CD4-positive, alpha-beta T cell treated with Interleukin-10 for 1 hour (primary cell): ENCODE data around the gene APOM.

Source experiments
- DNase-seq: peaks from one replicate; pipeline ENCODE4 v3.0.0-alpha.2; 2020

APOM gene

DNA sequence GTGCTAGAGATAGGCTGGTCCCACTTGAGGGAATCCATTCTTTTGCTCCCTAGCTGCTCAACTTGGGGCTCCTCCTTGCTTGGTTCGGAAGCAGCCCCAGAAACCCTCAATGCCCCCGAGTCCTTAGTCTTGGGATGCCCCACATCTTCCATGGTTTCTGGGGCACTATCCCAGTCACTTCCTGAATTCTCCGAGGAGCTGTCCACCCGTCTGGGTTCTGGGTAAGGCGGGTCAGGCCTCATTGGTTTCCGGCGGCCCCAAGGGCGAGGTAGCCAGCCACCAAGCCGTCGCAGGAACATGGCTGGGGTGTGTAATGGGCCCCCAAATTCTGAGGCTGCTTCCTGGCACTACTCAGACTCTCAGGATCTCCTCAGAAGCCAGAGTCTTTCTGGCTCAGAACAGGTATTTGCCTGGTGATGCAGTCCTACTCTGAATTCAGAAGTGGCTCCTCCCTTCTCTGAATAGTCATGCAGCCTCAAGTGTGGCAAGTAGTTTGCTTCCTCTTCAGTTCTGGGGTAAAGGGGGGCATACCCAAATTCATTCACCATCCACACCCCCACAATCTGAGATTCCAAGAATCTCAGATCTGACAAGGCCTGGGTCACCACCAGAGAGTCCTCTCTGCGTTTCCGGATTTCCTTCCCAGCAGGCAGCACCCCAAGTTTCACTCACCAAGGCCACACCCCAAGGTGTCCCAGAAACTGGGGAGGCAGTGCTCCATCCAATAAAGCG, 4.1 kb downstream of the APOM start:
- DNase-seq = peak; percentile 47

DNA sequence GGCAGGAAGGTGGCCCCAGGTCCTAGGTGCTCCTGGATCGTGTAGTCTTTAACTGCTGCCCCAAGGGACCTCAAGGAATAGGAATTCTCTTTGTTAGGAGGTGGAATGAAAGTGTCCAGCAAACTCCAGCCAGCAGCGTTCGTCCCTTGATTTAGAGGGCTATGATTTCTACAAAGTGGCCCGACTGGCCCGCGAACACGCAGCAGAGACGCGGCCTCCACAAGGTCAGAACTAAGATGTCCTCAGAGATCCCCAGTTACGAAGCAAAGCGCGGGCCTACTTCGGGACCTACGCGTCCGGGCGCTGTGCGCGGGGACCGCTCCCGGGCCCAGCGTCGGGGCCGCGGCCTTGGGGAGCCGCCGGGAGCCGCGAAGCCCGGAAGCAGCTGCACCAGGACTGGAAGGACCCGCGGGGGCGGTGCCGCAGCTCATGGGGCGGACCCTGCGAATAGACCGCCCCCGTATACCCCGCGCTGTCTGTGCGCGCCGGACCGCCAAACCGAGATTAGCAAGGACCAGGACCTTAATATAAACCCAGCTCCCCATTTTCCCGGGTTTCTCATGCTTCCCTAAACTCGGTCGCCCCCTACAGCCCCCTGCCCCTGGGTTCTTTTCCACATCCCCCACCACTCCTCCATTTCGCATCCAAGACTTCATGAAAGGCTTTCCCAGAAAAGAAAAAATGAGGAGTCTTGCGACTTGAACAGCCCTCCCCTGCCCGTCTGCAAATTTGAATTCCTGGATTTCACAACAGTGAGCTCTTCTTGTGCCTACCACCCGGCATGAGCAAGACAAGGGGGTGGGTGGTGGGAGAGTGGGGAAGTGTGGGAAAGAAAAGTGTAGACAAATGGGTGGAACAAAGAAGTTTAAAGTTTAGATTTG, 4.9 kb downstream of the APOM start, which contains the start of gene C6orf47:
Gene C6orf47, minus strand, starts transcription at position 398 of the 881 bp plus-strand sequence. CDS start 831 bp downstream, outside the sequence.
- DNase-seq = peak; percentile 79

GRCh38 chr6:31661262-31662123, 5.8 kb downstream of the APOM start:
- no peak for DNase-seq

DNA sequence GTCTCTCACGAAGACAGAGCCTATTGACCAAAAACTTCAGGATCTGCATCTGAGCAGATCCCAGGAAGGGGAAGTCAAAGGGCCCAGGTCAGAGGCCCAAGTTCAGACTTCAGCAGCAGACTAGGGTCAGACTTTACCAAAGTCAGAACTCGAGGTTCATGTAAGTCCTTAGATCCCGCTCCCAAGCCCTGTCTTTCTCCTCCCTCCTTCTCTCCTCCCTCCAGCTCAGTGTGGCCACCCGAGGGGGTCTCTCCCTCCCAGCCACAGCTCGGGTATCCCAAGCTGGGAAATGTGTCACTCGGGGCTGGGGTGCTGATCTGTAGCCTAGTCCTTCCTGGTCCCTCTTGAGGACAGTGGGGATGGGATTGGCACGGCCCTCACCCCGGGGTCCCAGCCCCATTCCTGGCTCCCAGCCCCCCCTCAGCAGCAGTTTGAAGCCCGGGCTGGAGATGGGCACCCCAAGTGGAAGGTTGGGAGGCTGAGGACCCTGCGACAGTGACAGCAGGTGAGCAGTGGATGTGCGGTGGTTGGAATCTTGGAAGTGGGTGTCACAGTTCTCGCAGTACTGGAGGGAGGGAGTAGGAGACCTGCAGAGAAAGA, 6.5 kb downstream of the APOM start:
- DNase-seq = no peak

- no peak for DNase-seq
These were observed 7.6 kb downstream of the APOM start for GRCh38 chr6:31663126-31663960.

DNA sequence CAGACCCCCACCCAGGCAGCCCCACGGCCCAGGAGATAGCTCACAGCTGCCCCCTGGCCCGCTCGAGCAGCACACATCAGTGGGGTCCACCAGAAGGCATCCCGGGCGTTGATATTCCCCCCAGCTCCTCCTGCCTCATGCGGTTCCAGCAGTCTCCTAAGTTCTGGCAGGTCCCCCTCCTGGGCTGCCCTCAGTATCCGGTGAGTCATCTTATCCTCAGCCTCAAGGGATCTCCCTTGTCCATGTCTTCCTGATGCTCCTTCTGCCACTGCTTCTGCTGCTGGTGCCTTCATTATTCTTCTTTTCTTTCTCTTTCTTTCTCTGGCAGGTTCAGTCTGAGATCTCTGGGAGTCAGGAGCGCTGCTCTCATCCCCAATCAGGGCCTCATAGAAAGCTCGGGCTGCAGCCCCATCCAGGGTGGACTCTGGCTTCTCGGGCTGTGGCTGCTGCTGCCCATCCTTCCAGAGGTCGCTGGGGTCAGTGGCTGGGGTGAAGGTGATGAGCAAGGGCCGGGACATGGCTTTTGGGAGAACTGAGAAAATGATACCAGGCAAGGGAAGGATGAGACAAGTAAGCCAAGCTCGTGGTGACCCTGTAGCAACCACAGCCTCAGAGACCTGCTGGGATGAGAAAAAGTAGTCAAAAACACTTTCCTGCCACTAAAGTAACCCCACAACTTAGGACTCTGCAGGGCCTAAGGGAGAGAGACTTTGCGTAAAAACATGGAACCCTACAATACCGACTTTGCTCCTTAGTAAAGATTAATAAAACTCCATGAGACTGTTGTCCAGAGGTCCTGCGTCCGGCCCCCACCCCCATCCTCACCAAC, 8.5 kb downstream of the APOM start:
- DNase-seq = no peak

- DNase-seq = peak; percentile 94
These were observed 9.3 kb downstream of the APOM start, which contains the start of gene GPANK1 for GRCh38 chr6:31664790-31665500. Gene GPANK1 (minus strand): TSS chr6:31664997. CDS start chr6:31664478, 519 bp downstream.

DNA sequence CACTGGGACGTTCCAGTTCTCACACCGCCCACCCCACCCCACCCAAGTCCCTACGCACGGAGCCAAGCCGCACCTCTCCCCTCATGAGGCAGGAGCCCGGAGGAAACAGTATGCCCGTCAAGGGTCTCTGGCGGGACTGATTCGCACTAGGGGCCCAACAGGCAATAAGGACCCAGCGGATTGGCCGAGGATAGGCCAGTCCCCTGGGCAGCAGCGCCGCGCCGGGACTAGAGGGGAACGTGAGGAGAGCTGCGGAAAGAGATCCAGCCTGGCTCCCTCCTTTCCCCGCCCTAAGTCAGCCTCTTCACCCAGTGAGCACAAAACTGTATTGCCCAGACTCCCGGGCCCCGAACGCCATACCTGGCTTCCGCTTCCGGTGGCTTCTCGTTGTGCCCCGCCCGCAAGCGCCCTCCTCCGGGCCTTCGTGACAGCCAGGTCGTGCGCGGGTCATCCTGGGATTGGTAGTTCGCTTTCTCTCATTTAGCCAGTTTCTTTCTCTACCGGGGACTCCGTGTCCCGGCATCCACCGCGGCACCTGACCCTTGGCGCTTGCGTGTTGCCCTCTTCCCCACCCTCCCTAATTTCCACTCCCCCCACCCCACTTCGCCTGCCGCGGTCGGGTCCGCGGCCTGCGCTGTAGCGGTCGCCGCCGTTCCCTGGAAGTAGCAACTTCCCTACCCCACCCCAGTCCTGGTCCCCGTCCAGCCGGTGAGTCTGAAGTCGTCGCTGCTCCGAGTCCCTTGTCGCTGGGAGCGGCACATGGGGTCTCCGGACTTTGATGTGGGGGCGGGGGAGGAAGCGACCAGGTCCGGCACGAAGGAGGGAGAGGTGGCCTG, 10.0 kb downstream of the APOM start, which contains the start of gene CSNK2B:
Gene CSNK2B, plus strand, starts transcription at position 580 of the 836 bp plus-strand sequence. CDS start 752 bp downstream, outside the sequence.
- peak; percentile 98 for DNase-seq

DNA sequence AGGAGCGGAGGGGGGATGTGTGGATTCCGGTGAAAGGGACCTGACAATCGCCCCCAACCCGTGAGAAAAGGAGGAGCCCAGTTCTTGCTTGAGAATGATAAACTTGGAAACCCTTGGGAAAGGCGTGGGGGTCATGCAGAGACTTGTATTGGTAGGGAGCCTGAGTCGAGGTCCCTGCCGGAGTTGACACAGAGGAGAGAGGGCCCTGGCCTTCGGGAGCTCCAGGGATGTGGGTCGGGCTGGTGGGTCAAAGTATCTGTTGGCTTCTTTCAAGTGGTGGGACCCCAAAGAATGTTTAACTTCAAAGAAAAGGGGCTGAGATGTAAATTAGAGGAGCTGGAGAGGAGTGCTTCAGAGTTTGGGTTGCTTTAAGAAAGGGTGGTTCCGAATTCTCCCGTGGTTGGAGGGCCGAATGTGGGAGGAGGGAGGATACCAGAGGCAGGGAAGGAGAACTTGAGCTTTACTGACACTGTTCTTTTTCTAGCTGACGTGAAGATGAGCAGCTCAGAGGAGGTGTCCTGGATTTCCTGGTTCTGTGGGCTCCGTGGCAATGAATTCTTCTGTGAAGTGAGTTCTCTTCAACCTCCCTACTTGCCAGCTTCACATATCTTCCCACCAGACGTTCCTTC, 10.8 kb downstream of the APOM start:
- DNase-seq = no peak

- DNase-seq = no peak
These were observed 14.0 kb downstream of the APOM start, which contains the start of gene LY6G5B for GRCh38 chr6:31669676-31670075. Gene LY6G5B (plus strand): TSS chr6:31669976. CDS start chr6:31670951, 975 bp downstream.

GRCh38 chr6:31676322-31676903, 20.7 kb downstream of the APOM start:
- no peak for DNase-seq

DNA sequence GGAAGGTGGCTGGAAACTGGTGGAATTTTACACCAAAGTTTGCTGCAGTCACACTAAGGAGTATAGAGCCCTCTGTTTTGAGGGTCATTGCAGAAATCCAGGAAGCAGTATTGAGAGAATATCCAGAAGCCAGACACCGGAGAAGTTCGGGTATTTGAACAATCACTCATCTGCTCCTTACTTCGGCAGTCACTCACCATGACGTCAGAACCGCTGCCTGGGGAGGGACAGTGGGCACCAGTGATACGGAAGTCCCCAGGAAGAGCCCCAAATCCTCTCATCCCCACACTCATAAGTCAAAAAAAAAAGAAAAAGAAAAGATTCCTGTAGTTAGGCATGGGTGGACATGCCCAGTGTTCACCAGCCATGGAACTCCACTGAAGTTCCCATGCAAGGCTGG, 21.2 kb downstream of the APOM start:
- no peak for DNase-seq

DNA sequence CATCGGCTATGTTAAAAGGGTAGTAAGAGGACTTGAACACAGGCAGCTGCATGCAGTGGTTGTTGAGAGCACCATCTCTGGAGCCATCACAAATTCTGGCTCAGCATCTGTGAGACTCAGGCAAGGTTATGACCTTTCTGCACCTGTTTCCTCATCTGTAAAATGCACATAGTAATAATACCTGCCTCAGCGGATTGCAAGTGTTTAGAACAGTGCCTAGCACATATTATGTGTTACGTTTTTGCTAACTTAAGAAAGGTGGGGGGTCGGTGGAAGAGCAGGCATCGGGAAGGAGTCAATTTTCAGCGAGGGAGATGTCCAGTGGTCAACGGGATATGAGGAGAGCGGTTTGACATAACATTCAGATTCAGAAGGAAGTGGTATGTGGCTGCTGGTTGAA, 22.3 kb downstream of the APOM start:
- DNase-seq = no peak

- DNase-seq = peak; percentile 81
These were observed 24.8 kb downstream of the APOM start, which contains the start of gene LY6G5C for GRCh38 chr6:31680226-31681134. Gene LY6G5C (minus strand): TSS chr6:31681067. CDS start chr6:31680373, 694 bp downstream.

DNA sequence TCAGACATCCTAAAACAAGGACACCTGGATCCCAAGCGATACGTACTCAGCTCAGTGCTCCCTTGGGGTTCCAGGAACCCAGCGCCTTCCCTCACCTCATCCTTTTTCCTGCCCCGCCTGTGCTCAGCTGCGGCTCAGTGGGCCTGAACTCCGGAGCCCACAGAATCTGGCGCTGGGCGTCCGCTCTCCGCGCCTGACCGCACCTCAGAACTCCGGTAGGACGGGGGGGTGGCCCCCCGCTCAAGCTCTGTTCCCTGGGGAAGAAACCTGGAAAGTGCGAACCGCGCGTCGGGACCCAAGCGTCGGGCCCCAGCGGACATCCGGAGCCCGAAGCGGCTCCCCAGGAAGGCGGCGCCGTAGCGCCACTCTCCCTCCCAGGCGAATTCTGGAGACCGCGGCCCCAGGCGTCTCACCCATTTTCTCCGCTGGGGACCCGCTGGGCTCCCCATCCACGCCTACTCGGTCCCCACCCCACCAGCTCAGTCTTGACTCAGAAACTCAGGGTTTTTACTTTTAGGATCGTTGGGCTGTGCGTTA, 25.5 kb downstream of the APOM start:
- DNase-seq = peak; percentile 45

DNA sequence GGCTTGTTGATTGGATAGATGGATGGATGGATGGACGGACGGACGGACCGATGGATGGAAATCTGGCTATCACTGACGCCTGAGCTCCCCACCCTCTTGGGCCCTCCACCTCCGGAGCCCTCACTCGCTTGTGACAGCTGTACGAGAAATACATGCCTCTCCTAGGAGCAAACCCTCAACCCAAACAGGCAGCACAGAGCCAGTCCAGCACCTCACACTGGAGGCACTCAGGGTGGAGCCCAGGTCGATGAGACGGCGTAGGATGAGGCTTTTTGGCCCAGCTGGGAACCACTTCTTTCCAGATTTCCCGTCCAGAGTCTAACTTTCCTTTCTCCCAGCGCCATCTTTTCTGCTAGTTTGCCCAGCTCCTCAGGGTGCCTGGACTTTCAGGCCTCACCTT, 27.9 kb downstream of the APOM start:
- DNase-seq = no peak
